K562 (cell line): ENCODE results near the gene ZNF83. TPM values are rescaled to one million over a fixed set of nuclear protein-coding genes. Genes with fewer than 3 reads are reported as not detected.
A peak's percentile ranks its signal among the peaks of the same experiment; 100 is the strongest.
"Not testable (repeated sequence)": the region's sequence is repeated elsewhere in the genome, so short reads cannot be mapped to it uniquely, and the experiment has no call there.

ENCODE experiments used
- ATAC-seq: fragments of 200-7000 bp; cut with Tn5 transposase; 3 replicates; pipeline ENCODE4 v1.9.1; 2020; ENCODE audit warnings: moderate library complexity
- BruUV-seq: library from RNA; stranded (reverse); fragments of 400-500 nt; replicated peaks from 2 replicates; lab custom pipeline; 2021; lab: Mats Ljungman, UMichigan
- CTCF ChIA-PET: fragments of 300-600 bp; formaldehyde crosslinking; extraction: SDS; loops from one replicate; lab custom pipeline; 2021; ENCODE audit warnings: low intra/inter-chr PET ratio; lab: Yijun Ruan, JAX
- POLR2A ChIA-PET: fragments of 300-600, 350-650 bp; sonication (Branson Sonifier 250); formaldehyde crosslinking; extraction: SDS; loops from one replicate; lab custom pipeline; 2021; ENCODE audit warnings: antibody characterized with exemption, inconsistent platforms; lab: Yijun Ruan, JAX
- DNase-seq, 4 experiments: peaks; one replicate each; pipeline versions ENCODE4 v3.0.0 to v3.0.0-alpha.2; 2011 to 2018; ENCODE audit warnings: low spot score in 3 of 4, mixed read lengths in 3 of 4; ENCODE audit errors: extremely low read depth in 1 of 4
- FAIRE-seq: peaks from 2 replicates; lab custom pipeline; 2011; peaks lifted over from hg19 to GRCh38; lab: Jason Lieb, UNC
- H2AFZ ChIP-seq: 2 replicates; pipeline ENCODE4 v1.6.0; 2011; ENCODE audit warnings: low read depth, low read length, control low read depth, inconsistent platforms
- H3K27ac ChIP-seq: fragments of 200-600 bp; 3 replicates; pipeline ENCODE4 v1.8.0; 2011; ENCODE audit warnings: low read depth, mild to moderate bottlenecking, control low read depth, inconsistent platforms, low read length, moderate library complexity, mixed read lengths; ENCODE audit errors: extremely low read depth
- H3K27me3 ChIP-seq, 2 experiments: fragments of 300-600 bp in 1 of 2; 2 replicates in 1 of 2; 3 replicates in 1 of 2; pipeline versions ENCODE4 v1.6.0 to v1.8.0; 2011; ENCODE audit warnings: inconsistent platforms in 2 of 2, low read length in 2 of 2, mild to moderate bottlenecking in 1 of 2, mixed read lengths in 1 of 2, moderate library complexity in 1 of 2; ENCODE audit not compliant: control insufficient read depth in 2 of 2, insufficient read depth in 2 of 2
- H3K36me3 ChIP-seq: fragments of 300-600 bp; 3 replicates; pipeline ENCODE4 v1.8.0; 2011; ENCODE audit warnings: mild to moderate bottlenecking, low read length, inconsistent platforms; ENCODE audit not compliant: control insufficient read depth, insufficient read depth
- H3K4me1 ChIP-seq, 2 experiments: fragments of 200-600 bp in 1 of 2; replicated peaks in 1 of 2; 2 replicates in 1 of 2; 3 replicates in 1 of 2; pipeline versions ENCODE4 v1.5.1 to v1.8.0; 2011; ENCODE audit warnings: inconsistent platforms in 2 of 2, low read length in 2 of 2, mild to moderate bottlenecking in 1 of 2, mixed read lengths in 1 of 2, moderate library complexity in 1 of 2; ENCODE audit not compliant: control insufficient read depth in 2 of 2, insufficient read depth in 2 of 2
- H3K4me2 ChIP-seq: 2 replicates; pipeline ENCODE4 v1.6.1; 2011; ENCODE audit warnings: low read length, control low read depth, inconsistent platforms, mixed read lengths; ENCODE audit not compliant: insufficient read depth
- H3K4me3 ChIP-seq: fragments of 200-600 bp; sonication (generic), shearing (Covaris generic); 2 replicates; pipeline ENCODE4 v1.5.1; 2016; ENCODE audit warnings: control low read depth, inconsistent platforms
- H3K79me2 ChIP-seq: fragments of 200-600 bp; 3 replicates; pipeline ENCODE4 v1.8.0; 2011; ENCODE audit warnings: low read length, inconsistent platforms; ENCODE audit not compliant: control insufficient read depth, insufficient read depth
- H3K9ac ChIP-seq, 2 experiments: 2 replicates each; pipeline versions ENCODE4 v1.6.0 to v1.6.1; 2011; ENCODE audit warnings: low read depth in 2 of 2, low read length in 2 of 2, control low read depth in 1 of 2, inconsistent platforms in 1 of 2, mild to moderate bottlenecking in 1 of 2, mixed read lengths in 1 of 2; ENCODE audit not compliant: insufficient read depth in 1 of 2
- H3K9me1 ChIP-seq: one replicate; pipeline ENCODE4 v1.6.0; 2011; ENCODE audit warnings: inconsistent platforms, mild to moderate bottlenecking, low read length, moderate library complexity; ENCODE audit not compliant: control insufficient read depth, insufficient read depth
- H3K9me3 ChIP-seq: replicated peaks from 2 replicates; pipeline ENCODE4 v1.5.1; 2011; ENCODE audit warnings: low read depth, low read length, inconsistent platforms; ENCODE audit not compliant: control insufficient read depth, insufficient read depth
- H4K20me1 ChIP-seq: replicated peaks from 2 replicates; pipeline ENCODE4 v1.6.1; 2011; ENCODE audit warnings: low read length, inconsistent platforms, mixed read lengths; ENCODE audit not compliant: control insufficient read depth, insufficient read depth
- ATF3 ChIP-seq, 2 experiments: fragments of 450-650 bp in 1 of 2; sonication (generic) in 1 of 2; formaldehyde crosslinking in 1 of 2; IDR thresholded peaks in 1 of 2; conservative IDR thresholded peaks in 1 of 2; 2 replicates each; pipeline versions ENCODE4 v1.6.1 to v1.8.1; 2016 to 2023; ENCODE audit warnings: mild to moderate bottlenecking in 2 of 2, moderate library complexity in 2 of 2, inconsistent platforms in 1 of 2, missing genetic modification reagents in 1 of 2
- C11orf30 ChIP-seq: fragments of 450-650 bp; IDR thresholded peaks from 2 replicates; pipeline ENCODE4 v1.6.1; 2016; ENCODE audit warnings: low read depth, mild to moderate bottlenecking
- KDM1A ChIP-seq, 2 experiments: fragments of 450-650 bp; IDR thresholded peaks; 2 replicates each; pipeline ENCODE4 v1.6.1; 2016; ENCODE audit warnings: mild to moderate bottlenecking in 2 of 2
- MAFF ChIP-seq: IDR thresholded peaks from 2 replicates; pipeline ENCODE4 v1.6.1; 2012; ENCODE audit warnings: low read length, improper control_type of control experiment
- MAFG ChIP-seq: fragments of 450-650 bp; conservative IDR thresholded peaks from 2 replicates; pipeline ENCODE4 v1.6.1; 2016; ENCODE audit warnings: missing genetic modification characterization, missing compliant biosample characterization
- MAFK ChIP-seq: IDR thresholded peaks from 2 replicates; pipeline ENCODE4 v1.6.1; 2011; ENCODE audit warnings: low read length, improper control_type of control experiment
- MEIS2 ChIP-seq: fragments of 450-650 bp; IDR thresholded peaks from 2 replicates; pipeline ENCODE4 v1.6.1; 2014; ENCODE audit warnings: mild to moderate bottlenecking; ENCODE audit not compliant: partially characterized antibody
- NFE2 ChIP-seq: IDR thresholded peaks from 2 replicates; pipeline ENCODE4 v1.6.1; 2014; ENCODE audit warnings: antibody characterized with exemption, low read depth
- NFE2L1 ChIP-seq: fragments of 450-650 bp; IDR thresholded peaks from 2 replicates; pipeline ENCODE4 v1.6.1; 2016; ENCODE audit warnings: missing genetic modification characterization, low read depth, mild to moderate bottlenecking, missing compliant biosample characterization, moderate library complexity, borderline replicate concordance
- PHF21A ChIP-seq: fragments of 450-650 bp; IDR thresholded peaks from 2 replicates; pipeline ENCODE4 v1.6.1; 2017; ENCODE audit warnings: low read depth, borderline replicate concordance
- TRIM24 ChIP-seq, 2 experiments: fragments of 450-650 bp; IDR thresholded peaks; 2 replicates each; pipeline ENCODE4 v1.6.1; 2016
- ZNF316 ChIP-seq: fragments of 450-650 bp; IDR thresholded peaks from 2 replicates; pipeline ENCODE4 v1.6.1; 2016
- WGBS: fragments of 100-300 bp; shearing (Covaris generic); methylation state at CpG from one replicate; pipeline ENCODE4 v1.1.6; 2016; ENCODE audit warnings: low coverage, mixed read lengths; ENCODE audit not compliant: insufficient coverage; ENCODE audit errors: missing lambda C conversion rate; 5-methylcytosine and 5-hydroxymethylcytosine counted together
- in situ Hi-C: fragments of 300-500 bp; cut with MboI; formaldehyde crosslinking; loops from 4 replicates; pipeline ENCODE4 v1.15.0; 2018; ENCODE audit warnings: inconsistent platforms, mixed read lengths
- intact Hi-C: fragments of 100-400 bp; cut with micrococcal nuclease; formaldehyde crosslinking; loops from 2 replicates; pipeline ENCODE4 v1.14.2; 2022
- polyA plus RNA-seq, 8 experiments: library from polyadenylated mRNA; depleted of rRNA in 4 of 8; stranded (reverse) in 5 of 8; unstranded in 3 of 8; fragments of >200 nt; fragmentation: Nextera tagmentation in 2 of 8; fragmentation: Illumina TruSeq in 1 of 8; extraction: Ambion mirVana in 2 of 8; extraction: Trizol in 1 of 8; gene quantifications; 2 replicates each; pipeline versions ENCODE4 v1.2.1 to v1.2.3, GENCODE V29; 2011 to 2014; ENCODE audit warnings: inconsistent platforms in 1 of 8, missing spikeins in 1 of 8
- total RNA-seq, 7 experiments: library from RNA; depleted of rRNA in 6 of 7; stranded (reverse); fragments of >200 nt in 6 of 7; fragmentation: Illumina TruSeq in 2 of 7; extraction: Trizol in 2 of 7; gene quantifications; 2 replicates each; pipeline versions ENCODE4 v1.2.1 to v1.2.3, GENCODE V29; 2011 to 2021; ENCODE audit warnings: low replicate concordance in 1 of 7

ZNF83 gene
- total and polyA plus RNA-seq, 9 of the 15 experiments (the other 6 are each of a cell fraction or from before 2014, with no cell fraction given): 18.6 to 74.3 (median 51.9) TPM

GRCh38 chr19:52675239-52675638, 37.1 kb upstream of the ZNF83 start:
- peak; percentile 16 to 22; a peak in 2 of 4 replicates for TF ChIP-seq KDM1A (IDR thresholded peaks at IDR 0.05)
- TF ChIP-seq MEIS2: peak; percentile 39
- TF ChIP-seq ATF3 (IDR thresholded peaks at IDR 0.05): peak; percentile 21; the same call in 1 of the 2 replicates
- not testable (repeated sequence) for TF ChIP-seq ATF3 (CRISPR knock-in tag; conservative IDR thresholded peaks at IDR 0.05)
- TF ChIP-seq TRIM24 (IDR thresholded peaks at IDR 0.05): peak in 1 of 2 experiments; percentile 23; a peak in 1 of 4 replicates
- TF ChIP-seq MAFG (tag): peak; percentile 91
- peak; percentile 77 for TF ChIP-seq MAFK
- TF ChIP-seq PHF21A: peak; percentile 78; the same call in 1 of the 2 replicates
- peak; percentile 95 for TF ChIP-seq C11orf30
- TF ChIP-seq NFE2L1 (tag): peak; percentile 28; the same call in 1 of the 2 replicates
- peak; percentile 76 for TF ChIP-seq MAFF
- TF ChIP-seq ZNF316: peak; percentile 96
- peak; percentile 82 for TF ChIP-seq NFE2
- TF ChIP-seq, all 486 proteins: peak for 12; not testable (repeated sequence) for 474
- H3K4me2 ChIP-seq, intact Hi-C loops, in situ Hi-C loops, ATAC-seq, H2AFZ ChIP-seq, BruUV-seq, CTCF ChIA-PET, H3K9ac ChIP-seq, H4K20me1 ChIP-seq, FAIRE-seq, H3K27me3 ChIP-seq, H3K9me1 ChIP-seq, H3K9me3 ChIP-seq, H3K4me3 ChIP-seq: not testable (repeated sequence)
- Histone ChIP-seq H3K36me3 (peaks cover 44% of the 10 kb centered on the region; the same call in 2 of the 3 replicates), H3K4me1 (peaks cover 6 to 19% of the 10 kb centered on the region in 2 experiments; a peak in 4 of 5 replicates), H3K79me2 (peaks cover 84% of the 10 kb centered on the region), H3K27ac (peak overlapping the region; percentile 54; the same call in 2 of the 3 replicates)
- POLR2A ChIA-PET: interaction anchor here (1.4 kb wide), 1 partner anchor 9 kb away, joined by 4 read pairs; no protein-coding TSS in a partner anchor
- 46% methylated on average over 6 of the region's 6 CpGs for WGBS
- DNase-seq: peak in 1 of 4 experiments; percentile 45
